Karpas-422 (cell line): Measurements from ENCODE around the gene TTC3. TPM values are rescaled to one million over a fixed set of nuclear protein-coding genes. Genes with fewer than 3 reads are reported as not detected.

ENCODE experiments used
- DNase-seq: peaks from one replicate; pipeline ENCODE4 v3.0.0-alpha.2; 2015
- H2AFZ ChIP-seq: fragments of 200-600 bp; sonication (generic); 2 replicates; pipeline ENCODE4 v1.6.1; 2014; ENCODE audit warnings: antibody characterized with exemption, low read length, mixed read lengths
- H3K27ac ChIP-seq: fragments of 200-600 bp; sonication (generic); 2 replicates; pipeline ENCODE4 v1.5.1; 2014; ENCODE audit warnings: mild to moderate bottlenecking, low read length, moderate library complexity
- H3K27me3 ChIP-seq: fragments of 200-600 bp; sonication (generic); 2 replicates; pipeline ENCODE4 v1.6.1; 2014; ENCODE audit warnings: low read length, mixed read lengths
- H3K36me3 ChIP-seq: fragments of 200-600 bp; sonication (generic); 2 replicates; pipeline ENCODE4 v1.6.1; 2014; ENCODE audit warnings: low read length, mixed read lengths; ENCODE audit not compliant: insufficient read depth
- H3K4me1 ChIP-seq: fragments of 200-600 bp; sonication (generic); 2 replicates; pipeline ENCODE4 v1.6.1; 2014; ENCODE audit warnings: mild to moderate bottlenecking, low read length, mixed read lengths
- H3K4me2 ChIP-seq: fragments of 200-600 bp; sonication (generic); 2 replicates; pipeline ENCODE4 v1.6.1; 2014; ENCODE audit warnings: low read length, low read depth, mild to moderate bottlenecking; ENCODE audit not compliant: poor library complexity, severe bottlenecking
- H3K4me3 ChIP-seq: fragments of 200-600 bp; sonication (generic); 2 replicates; pipeline ENCODE4 v1.5.1; 2014; ENCODE audit warnings: mild to moderate bottlenecking, antibody characterized with exemption, low read length, mixed read lengths
- H3K79me2 ChIP-seq: fragments of 200-600 bp; sonication (generic); 2 replicates; pipeline ENCODE4 v1.6.1; 2014; ENCODE audit warnings: mild to moderate bottlenecking, low read length, mixed read lengths
- H3K9ac ChIP-seq: fragments of 200-600 bp; sonication (generic); 2 replicates; pipeline ENCODE4 v1.6.0; 2014; ENCODE audit warnings: low read length
- H3K9me2 ChIP-seq: fragments of 200-600 bp; sonication (generic), shearing (Covaris generic); replicated peaks from 2 replicates; pipeline ENCODE4 v1.6.0; 2014; ENCODE audit warnings: mild to moderate bottlenecking, low read length, moderate library complexity; ENCODE audit not compliant: insufficient read depth
- H3K9me3 ChIP-seq: fragments of 300-700, 200-600 bp; sonication (generic); 2 replicates; pipeline ENCODE4 v1.6.1; 2014; ENCODE audit warnings: low read length, mixed read lengths
- H4K20me1 ChIP-seq: fragments of 200-600 bp; sonication (generic); 2 replicates; pipeline ENCODE4 v1.6.1; 2014; ENCODE audit warnings: mild to moderate bottlenecking, antibody characterized with exemption, low read length, low read depth; ENCODE audit not compliant: insufficient read depth
- total RNA-seq: library from RNA; depleted of rRNA; stranded (reverse); fragments of >200 nt; shearing (Covaris generic); gene quantifications from 2 replicates; pipeline ENCODE4 v1.2.3, GENCODE V29; 2014; ENCODE audit warnings: low replicate concordance

TTC3 gene
- total RNA-seq, 1 experiment from 2014 or later: 204 TPM

GRCh38 chr21:37062593-37062935 is 10.5 kb upstream of the TTC3 start:
- H3K9me3 ChIP-seq: no peaks in the 10 kb centered on the region
- no peak for DNase-seq
- H3K79me2 ChIP-seq: no peaks in the 10 kb centered on the region
- no peaks in the 10 kb centered on the region for H3K27me3 ChIP-seq
- H3K9ac ChIP-seq: peak overlapping the region; percentile 47
- H3K4me3 ChIP-seq: peak overlapping the region; percentile 50; the same call in 1 of the 2 replicates
- no peaks in the 10 kb centered on the region for H4K20me1 ChIP-seq
- peaks cover 70% of the 10 kb centered on the region for H3K4me1 ChIP-seq
- H3K4me2 ChIP-seq: peak overlapping the region; percentile 68
- H3K27ac ChIP-seq: peak overlapping the region; percentile 68
- 0 out of 2 replicates have a peak, but pooled peaks cover 3% of the 10 kb centered on the region for H3K36me3 ChIP-seq
- H3K9me2 ChIP-seq: no peaks in the 10 kb centered on the region
- H2AFZ ChIP-seq: 0 out of 2 replicates have a peak overlapping the region, but pooled peaks have one; percentile 78

GRCh38 chr21:37063433-37063832 is 9.6 kb upstream of the TTC3 start:
- Histone ChIP-seq H4K20me1 (no peaks in the 10 kb centered on the region), H3K4me3 (peak overlapping the region; percentile 27), H3K27me3 (no peaks in the 10 kb centered on the region), H3K36me3 (0 out of 2 replicates have a peak, but pooled peaks cover 3% of the 10 kb centered on the region), H3K79me2 (no peaks in the 10 kb centered on the region), H3K4me1 (peaks cover 69% of the 10 kb centered on the region), H3K9me3 (no peaks in the 10 kb centered on the region), H2AFZ (0 out of 2 replicates have a peak overlapping the region, but pooled peaks have one; percentile 19), H3K9me2 (no peaks in the 10 kb centered on the region), H3K4me2 (peak overlapping the region; percentile 68), H3K27ac (peak overlapping the region; percentile 68), H3K9ac (peak overlapping the region; percentile 15; the same call in 1 of the 2 replicates)
- no peak for DNase-seq

- Histone ChIP-seq H3K9ac (peak overlapping the region; percentile 56), H3K27me3 (no peaks in the 10 kb centered on the region), H3K9me2 (no peaks in the 10 kb centered on the region), H2AFZ (no peak overlapping the region), H3K36me3 (0 out of 2 replicates have a peak, but pooled peaks cover 3% of the 10 kb centered on the region), H3K27ac (peak overlapping the region; percentile 68), H3K9me3 (no peaks in the 10 kb centered on the region), H3K4me1 (peaks cover 81% of the 10 kb centered on the region), H3K4me3 (peak overlapping the region; percentile 27), H4K20me1 (no peaks in the 10 kb centered on the region), H3K79me2 (peaks cover 2% of the 10 kb centered on the region), H3K4me2 (peak overlapping the region; percentile 68)
- DNase-seq: no peak
Measured at GRCh38 chr21:37064841-37065240, 8.2 kb upstream of the TTC3 start.

- H3K9ac ChIP-seq: no peak overlapping the region
- peaks cover 81% of the 10 kb centered on the region for H3K4me1 ChIP-seq
- no peak overlapping the region for H3K4me3 ChIP-seq
- no peak overlapping the region for H2AFZ ChIP-seq
- H3K9me3 ChIP-seq: no peaks in the 10 kb centered on the region
- H3K79me2 ChIP-seq: peaks cover 10% of the 10 kb centered on the region
- peak overlapping the region; percentile 68 for H3K4me2 ChIP-seq
- peak overlapping the region; percentile 68 for H3K27ac ChIP-seq
- DNase-seq: no peak
- H4K20me1 ChIP-seq: no peaks in the 10 kb centered on the region
- no peaks in the 10 kb centered on the region for H3K27me3 ChIP-seq
- 0 out of 2 replicates have a peak, but pooled peaks cover 3% of the 10 kb centered on the region for H3K36me3 ChIP-seq
- H3K9me2 ChIP-seq: no peaks in the 10 kb centered on the region
Measured at GRCh38 chr21:37065561-37066177, 7.4 kb upstream of the TTC3 start.

GRCh38 chr21:37071561-37072273 is 1.3 kb upstream of the TTC3 start:
- DNase-seq: peak; percentile 63

GRCh38 chr21:37072274-37072987 is 623 bp upstream of the TTC3 start:
- Histone ChIP-seq H3K27ac (peak overlapping the region; percentile 79), H3K79me2 (peaks cover 74% of the 10 kb centered on the region), H3K9ac (peak overlapping the region; percentile 73), H3K9me3 (no peaks in the 10 kb centered on the region), H3K4me3 (peak overlapping the region; percentile 96), H3K27me3 (no peaks in the 10 kb centered on the region), H3K9me2 (no peaks in the 10 kb centered on the region), H3K36me3 (no peaks in the 10 kb centered on the region), H3K4me1 (peaks cover 60% of the 10 kb centered on the region), H4K20me1 (peaks cover 11% of the 10 kb centered on the region), H2AFZ (peak overlapping the region; percentile 29; the same call in 1 of the 2 replicates), H3K4me2 (peak overlapping the region; percentile 77)
- peak; percentile 86 for DNase-seq

More at GRCh38 chr21:37071561-37072273, 1.3 kb upstream of the TTC3 start:
- Histone ChIP-seq H3K9me3 (no peaks in the 10 kb centered on the region), H3K9ac (peak overlapping the region; percentile 73), H3K4me1 (peaks cover 53% of the 10 kb centered on the region), H3K4me3 (peak overlapping the region; percentile 96), H2AFZ (peak overlapping the region; percentile 29; the same call in 1 of the 2 replicates), H3K79me2 (peaks cover 66% of the 10 kb centered on the region), H3K36me3 (no peaks in the 10 kb centered on the region), H3K27ac (peak overlapping the region; percentile 79), H3K4me2 (peak overlapping the region; percentile 77), H4K20me1 (peaks cover 11% of the 10 kb centered on the region), H3K9me2 (no peaks in the 10 kb centered on the region), H3K27me3 (no peaks in the 10 kb centered on the region)

- Histone ChIP-seq H2AFZ (peak overlapping the region; percentile 77; the same call in 1 of the 2 replicates), H3K79me2 (peaks cover 85% of the 10 kb centered on the region), H3K9me2 (no peaks in the 10 kb centered on the region), H3K36me3 (no peaks in the 10 kb centered on the region), H3K27me3 (no peaks in the 10 kb centered on the region), H3K27ac (peak overlapping the region; percentile 54), H3K4me1 (peaks cover 68% of the 10 kb centered on the region), H3K9me3 (no peaks in the 10 kb centered on the region), H3K9ac (peak overlapping the region; percentile 91), H3K4me3 (peak overlapping the region; percentile 96), H4K20me1 (peaks cover 11% of the 10 kb centered on the region), H3K4me2 (peak overlapping the region; percentile 90)
- DNase-seq: peak; percentile 76
Measured at GRCh38 chr21:37073417-37074196, 553 bp downstream of the TTC3 start.
